CD4-positive, CD25-positive, alpha-beta regulatory T cell (primary cell): Measurements from ENCODE around the gene NECAB3. TPM values are rescaled to one million over a fixed set of nuclear protein-coding genes. Genes with fewer than 3 reads are reported as not detected.

Source experiments
- ATAC-seq, 2 donors: fragments of 150-1000 bp; cut with Tn5 transposase; one replicate each; pipeline ENCODE4 v1.10.0; 2021; ENCODE audit warnings: low read depth in 2 of 2, moderate number of reproducible peaks in 2 of 2, moderate library complexity in 1 of 2
- DNase-seq, 3 donors: peaks; one replicate each; pipeline versions ENCODE4 v3.0.0 to v3.0.0-alpha.2; 2012 to 2022; ENCODE audit warnings: mixed read lengths in 1 of 3
- H3K27ac ChIP-seq: one replicate; pipeline ENCODE4 v1.7.0; 2013; ENCODE audit warnings: mild to moderate bottlenecking, low read length; ENCODE audit not compliant: insufficient read depth, poor library complexity, severe bottlenecking
- H3K27me3 ChIP-seq: one replicate; pipeline ENCODE4 v1.7.0; 2013; ENCODE audit warnings: low read length; ENCODE audit not compliant: control insufficient read depth, insufficient read depth
- H3K36me3 ChIP-seq: one replicate; pipeline ENCODE4 v1.7.0; 2013; ENCODE audit warnings: mild to moderate bottlenecking, low read length, moderate library complexity; ENCODE audit not compliant: control insufficient read depth, insufficient read depth
- H3K4me1 ChIP-seq: 2 replicates; pipeline ENCODE4 v1.7.0; 2013; ENCODE audit warnings: mild to moderate bottlenecking, low read length; ENCODE audit not compliant: insufficient read depth, control insufficient read depth, poor library complexity, severe bottlenecking
- H3K4me3 ChIP-seq: one replicate; pipeline ENCODE4 v1.7.0; 2013; ENCODE audit warnings: low read depth, mild to moderate bottlenecking, low read length, moderate library complexity
- H3K9me3 ChIP-seq, 2 experiments: 1 replicate in 1 of 2; 2 replicates in 1 of 2; pipeline ENCODE4 v1.7.0; 2013; ENCODE audit warnings: low read length in 2 of 2, mild to moderate bottlenecking in 1 of 2, moderate library complexity in 1 of 2; ENCODE audit not compliant: control insufficient read depth in 2 of 2
- H3K27ac Mint-ChIP-seq, 3 donors: one replicate each; pipeline ENCODE4 v1.8.0; 2020 to 2022; ENCODE audit warnings: mild to moderate bottlenecking in 3 of 3, mixed read lengths in 3 of 3, moderate library complexity in 2 of 3
- H3K27me3 Mint-ChIP-seq: one replicate; pipeline ENCODE4 v1.8.0; 2022; ENCODE audit warnings: mild to moderate bottlenecking, mixed read lengths
- H3K36me3 Mint-ChIP-seq: one replicate; pipeline ENCODE4 v1.8.0; 2020; ENCODE audit warnings: mixed read lengths
- H3K4me1 Mint-ChIP-seq, 4 donors: one replicate each; pipeline ENCODE4 v1.8.0; 2020 to 2022; ENCODE audit warnings: mixed read lengths in 4 of 4, mild to moderate bottlenecking in 1 of 4
- H3K4me3 Mint-ChIP-seq, 4 donors: one replicate each; pipeline ENCODE4 v1.8.0; 2020 to 2022; ENCODE audit warnings: mild to moderate bottlenecking in 4 of 4, mixed read lengths in 4 of 4, moderate library complexity in 3 of 4
- H3K9me3 Mint-ChIP-seq, 7 donors: one replicate each; pipeline ENCODE4 v1.8.0; 2020 to 2022; ENCODE audit warnings: mixed read lengths in 7 of 7, mild to moderate bottlenecking in 3 of 7, moderate library complexity in 2 of 7
- polyA plus RNA-seq, 4 donors: library from polyadenylated mRNA; unstranded; fragments of 300-500 nt; fragmentation: Illumina TruSeq; gene quantifications; one replicate each; pipeline ENCODE4 v1.2.3, GENCODE V29; 2021
- total RNA-seq: library from RNA; stranded (reverse); gene quantifications from one replicate; pipeline ENCODE4 v1.2.3, GENCODE V29; 2022

Gene NECAB3
- total and polyA plus RNA-seq, 5 donors from 2014 or later = 3.0 to 15.6 (median 4.2) TPM

DNA sequence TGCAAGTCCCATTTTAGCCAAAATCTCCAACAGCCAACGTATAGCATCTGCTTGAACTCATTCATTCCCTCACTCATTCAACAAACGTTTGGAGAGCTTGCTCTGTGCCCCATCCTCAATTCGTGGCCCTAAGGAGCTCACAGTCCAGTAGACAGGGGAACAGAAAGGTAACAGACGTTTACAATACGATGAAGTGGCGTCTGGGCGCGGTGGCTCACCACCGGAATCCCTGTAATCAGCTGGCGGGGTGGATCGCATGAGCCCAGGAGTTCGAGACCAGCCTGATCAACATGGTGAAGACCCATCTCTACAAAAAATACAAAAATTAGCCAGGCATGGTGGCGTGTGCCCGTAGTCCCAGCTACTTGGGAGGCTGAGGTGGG lies 12.7 kb upstream of the NECAB3 start:
- Histone ChIP-seq H3K27me3 (no peaks in the 10 kb centered on the region), H3K27ac (peak overlapping the region; percentile 52), H3K36me3 (no peaks in the 10 kb centered on the region), H3K4me1 (peaks cover 18% of the 10 kb centered on the region), H3K4me3 (peak overlapping the region; percentile 66), H3K9me3 (no peaks in the 10 kb centered on the region)
- Mint-ChIP-seq H3K4me1 (peaks cover 0 to 40% (median 25%) of the 10 kb centered on the region in 4 donors), H3K4me3 (peak overlapping the region; percentile 58 to 94 (median 88)), H3K36me3 (no peaks in the 10 kb centered on the region), H3K9me3 (no peaks in the 10 kb centered on the region), H3K27me3 (no peaks in the 10 kb centered on the region), H3K27ac (peak overlapping the region in 2 of 3 donors; percentile 79 to 91)
- DNase-seq (no peak), ATAC-seq (no peak)

DNA sequence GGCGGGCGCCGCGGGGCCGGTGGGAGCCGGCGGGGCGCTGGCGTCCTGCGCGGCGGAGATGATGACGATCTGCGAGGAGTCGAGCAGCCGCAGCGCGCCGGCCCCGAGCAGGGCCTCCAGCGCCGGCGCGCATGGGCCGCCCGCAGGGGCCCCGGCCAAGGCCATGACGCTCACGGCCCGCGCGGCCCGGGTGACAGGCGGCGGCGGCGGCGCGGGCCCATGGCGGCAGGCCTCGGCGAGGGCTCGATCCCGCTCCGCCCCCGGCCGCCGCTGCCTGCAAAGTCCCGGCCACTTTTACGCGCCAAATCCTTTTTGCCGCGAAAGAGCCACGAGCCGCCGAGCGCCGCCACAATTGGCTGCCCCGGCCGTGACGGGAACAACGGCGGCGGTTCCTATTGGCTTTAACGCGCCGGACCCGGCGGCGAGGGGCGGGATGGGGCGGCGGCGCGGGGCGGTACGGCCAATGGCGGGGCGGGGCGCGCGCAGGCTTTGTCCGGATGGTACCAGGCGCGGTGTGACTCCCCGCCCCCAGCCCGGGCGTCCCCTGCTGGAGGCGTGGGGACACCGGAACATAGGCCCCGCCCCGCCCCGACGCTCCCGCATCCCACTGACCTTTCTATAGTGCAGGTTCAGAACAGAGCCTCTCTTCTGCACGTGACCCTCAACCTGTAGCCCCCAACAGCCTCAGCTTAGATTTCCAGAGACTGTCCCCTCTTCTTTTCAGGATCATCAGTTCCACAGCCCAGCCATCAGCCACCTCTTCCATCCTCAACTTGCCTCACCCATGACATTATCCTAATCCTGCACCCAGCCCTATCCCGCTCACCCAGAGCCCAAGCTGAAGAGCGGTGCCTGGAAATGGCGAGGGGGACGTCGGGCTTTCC lies 12.1 kb upstream of the NECAB3 start, which contains the start of gene E2F1:
TSS of gene E2F1 (minus strand) at position 286 of the 884 bp plus-strand sequence. CDS start at position 165, 121 bp downstream.
- Histone ChIP-seq H3K36me3 (no peaks in the 10 kb centered on the region), H3K27ac (peak within 1 kb of the TSS; percentile 60), H3K27me3 (no peaks in the 10 kb centered on the region), H3K4me1 (peaks cover 18% of the 10 kb centered on the region), H3K9me3 (no peaks in the 10 kb centered on the region), H3K4me3 (peak within 1 kb of the TSS; percentile 66)
- H3K9me3 Mint-ChIP-seq = no peaks in the 10 kb centered on the region
- H3K27ac Mint-ChIP-seq = peak within 1 kb of the TSS in 2 of 3 donors; percentile 79 to 91
- peaks cover 0 to 43% (median 28%) of the 10 kb centered on the region in 4 donors for H3K4me1 Mint-ChIP-seq
- no peaks in the 10 kb centered on the region for H3K36me3 Mint-ChIP-seq
- DNase-seq (peak; percentile 92 to 96 (median 92)), ATAC-seq (peak; percentile 94 to 95)
- H3K27me3 Mint-ChIP-seq = no peaks in the 10 kb centered on the region
- H3K4me3 Mint-ChIP-seq = peak within 1 kb of the TSS; percentile 83 to 94 (median 88)

- Histone ChIP-seq H3K27ac (peak overlapping the region; percentile 60), H3K36me3 (no peaks in the 10 kb centered on the region), H3K4me1 (peaks cover 18% of the 10 kb centered on the region), H3K27me3 (no peaks in the 10 kb centered on the region), H3K9me3 (no peaks in the 10 kb centered on the region), H3K4me3 (peak overlapping the region; percentile 48)
- Mint-ChIP-seq H3K36me3 (no peaks in the 10 kb centered on the region), H3K4me3 (peak overlapping the region; percentile 65 to 83 (median 80)), H3K27ac (peak overlapping the region in 2 of 3 donors; percentile 58 to 76), H3K27me3 (no peaks in the 10 kb centered on the region), H3K9me3 (no peaks in the 10 kb centered on the region), H3K4me1 (peaks cover 0 to 46% (median 31%) of the 10 kb centered on the region in 4 donors)
- no peak for ATAC-seq
- peak in 2 of 3 donors; percentile 44 to 81 for DNase-seq
Observed at GRCh38 chr20:33685328-33686099, 11.3 kb upstream of the NECAB3 start.

GRCh38 chr20:33684533-33685327 lies 10.5 kb upstream of the NECAB3 start:
- H3K27ac Mint-ChIP-seq = peak overlapping the region; percentile 38 to 80 (median 58)
- H3K4me1 ChIP-seq = peaks cover 21% of the 10 kb centered on the region

DNA sequence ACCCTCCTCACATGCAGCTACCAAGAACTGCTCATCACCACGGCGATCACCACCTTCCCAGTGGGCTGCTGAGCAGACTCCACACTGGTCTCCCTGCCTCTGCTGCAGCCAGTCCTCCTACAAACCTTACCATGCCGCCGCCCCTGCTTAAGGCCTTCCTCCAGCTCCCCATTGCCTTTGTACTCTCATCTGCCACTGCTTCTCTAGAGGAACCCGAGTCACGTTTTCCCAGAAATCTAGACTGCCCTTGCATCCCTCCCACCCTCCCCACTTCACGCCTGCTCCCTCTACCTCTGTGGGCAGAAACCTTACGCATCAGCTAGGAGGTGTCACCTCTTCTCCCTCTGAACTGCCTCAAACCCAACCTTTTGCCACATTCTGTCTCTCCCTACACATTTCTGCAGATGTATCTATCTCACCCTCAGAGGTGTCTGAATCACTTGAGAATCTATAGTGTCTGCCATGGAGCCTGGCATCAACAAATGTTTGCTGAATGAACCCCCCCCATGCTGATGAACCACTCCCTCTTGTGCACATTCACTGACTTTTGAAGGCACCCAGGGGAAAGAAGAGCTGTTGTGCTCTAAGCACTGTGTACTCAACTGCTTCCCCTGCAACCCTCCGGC lies 7.6 kb upstream of the NECAB3 start:
- no peak overlapping the region for H3K4me3 ChIP-seq
- DNase-seq = no peak
- Mint-ChIP-seq H3K4me1 (peaks cover 5 to 55% (median 33%) of the 10 kb centered on the region in 4 donors), H3K36me3 (no peaks in the 10 kb centered on the region), H3K4me3 (peak overlapping the region in 1 of 4 donors; percentile 21), H3K9me3 (no peaks in the 10 kb centered on the region), H3K27me3 (no peaks in the 10 kb centered on the region), H3K27ac (peak overlapping the region in 1 of 3 donors; percentile 69)
- no peaks in the 10 kb centered on the region for H3K27me3 ChIP-seq
- no peaks in the 10 kb centered on the region for H3K36me3 ChIP-seq
- H3K4me1 ChIP-seq = peaks cover 40% of the 10 kb centered on the region
- no peak overlapping the region for H3K27ac ChIP-seq
- no peaks in the 10 kb centered on the region for H3K9me3 ChIP-seq
- ATAC-seq = no peak

More at GRCh38 chr20:33684533-33685327, 10.5 kb upstream of the NECAB3 start:
- Histone ChIP-seq H3K27ac (peak overlapping the region; percentile 60), H3K36me3 (no peaks in the 10 kb centered on the region), H3K27me3 (no peaks in the 10 kb centered on the region), H3K4me3 (no peak overlapping the region), H3K9me3 (no peaks in the 10 kb centered on the region)
- Mint-ChIP-seq H3K9me3 (no peaks in the 10 kb centered on the region), H3K4me1 (peaks cover 0 to 44% (median 27%) of the 10 kb centered on the region in 4 donors), H3K4me3 (peak overlapping the region; percentile 38 to 91 (median 80)), H3K27me3 (no peaks in the 10 kb centered on the region), H3K36me3 (no peaks in the 10 kb centered on the region)
- DNase-seq = no peak
- ATAC-seq = no peak

- peak overlapping the region in 1 of 4 donors; percentile 39 for H3K4me3 Mint-ChIP-seq
Observed at GRCh38 chr20:33681288-33681687, 7.1 kb upstream of the NECAB3 start.

More at GRCh38 chr20:33681288-33681687, 7.1 kb upstream of the NECAB3 start:
- no peak for ATAC-seq
- Histone ChIP-seq H3K9me3 (no peaks in the 10 kb centered on the region), H3K27me3 (no peaks in the 10 kb centered on the region), H3K4me1 (peaks cover 37% of the 10 kb centered on the region), H3K36me3 (no peaks in the 10 kb centered on the region), H3K4me3 (no peak overlapping the region), H3K27ac (no peak overlapping the region)
- peaks cover 5 to 54% (median 30%) of the 10 kb centered on the region in 4 donors for H3K4me1 Mint-ChIP-seq
- DNase-seq = no peak
- no peaks in the 10 kb centered on the region for H3K36me3 Mint-ChIP-seq
- no peaks in the 10 kb centered on the region for H3K9me3 Mint-ChIP-seq
- peak overlapping the region in 2 of 3 donors; percentile 34 to 54 for H3K27ac Mint-ChIP-seq
- H3K27me3 Mint-ChIP-seq = no peaks in the 10 kb centered on the region
